Amniotic stem cell (primary cell): ENCODE measurements around the gene HLA-DPB1.
"Not testable (repeated sequence)": the region's sequence is repeated elsewhere in the genome, so short reads cannot be mapped to it uniquely, and the experiment has no call there.

Experiments
- DNase-seq: peaks from one replicate; lab custom pipeline; 2025; lab: John Stamatoyannopoulos, UW

Gene HLA-DPB1

DNA sequence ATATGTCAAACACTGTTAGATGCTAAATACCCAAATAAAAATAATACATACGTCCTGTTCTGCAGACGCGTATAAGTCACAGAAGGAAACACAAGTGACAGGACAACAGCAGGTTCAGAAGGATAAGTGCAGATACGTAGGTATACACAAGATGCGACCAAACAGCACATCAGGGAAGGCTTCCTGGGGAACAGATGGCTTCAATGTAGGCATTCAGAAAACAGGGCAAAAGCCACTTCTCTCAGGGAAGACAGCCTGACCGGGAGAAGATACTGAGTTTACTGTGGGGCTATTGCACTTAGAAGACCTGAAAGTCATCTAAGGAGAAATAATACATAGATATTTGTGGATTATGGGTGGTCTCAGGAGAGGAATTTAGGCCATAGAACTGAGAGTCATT, 4.2 kb upstream of the HLA-DPB1 start:
- DNase-seq: no peak

DNA sequence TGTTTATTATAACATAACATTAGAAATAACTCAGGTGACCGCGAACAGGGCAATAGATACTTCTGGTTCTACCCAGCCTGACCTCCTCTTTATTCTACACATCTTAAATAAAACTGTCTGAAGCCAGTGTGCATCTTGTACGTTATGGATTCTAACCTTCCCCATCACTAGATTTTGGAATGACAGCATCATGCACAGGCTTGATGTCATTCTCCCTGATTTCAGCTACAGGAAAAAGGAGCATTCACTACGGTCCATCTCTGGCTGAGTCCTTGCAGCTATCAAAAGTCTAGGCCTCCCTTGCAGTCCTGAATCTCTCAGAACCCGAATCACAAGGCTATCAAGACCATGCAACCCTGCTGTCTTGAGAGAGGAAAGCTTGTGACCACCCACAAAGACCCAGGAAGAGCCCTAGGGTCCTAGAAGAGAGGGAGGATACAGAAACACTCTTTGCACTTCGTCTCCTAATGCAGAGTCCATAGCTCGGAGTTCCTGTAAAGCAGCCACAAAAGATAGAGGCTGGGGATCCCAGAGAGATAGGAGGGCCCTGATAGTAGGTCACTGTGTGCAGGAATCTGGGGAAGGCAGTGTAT, 3.2 kb upstream of the HLA-DPB1 start:
- DNase-seq: no peak

DNA sequence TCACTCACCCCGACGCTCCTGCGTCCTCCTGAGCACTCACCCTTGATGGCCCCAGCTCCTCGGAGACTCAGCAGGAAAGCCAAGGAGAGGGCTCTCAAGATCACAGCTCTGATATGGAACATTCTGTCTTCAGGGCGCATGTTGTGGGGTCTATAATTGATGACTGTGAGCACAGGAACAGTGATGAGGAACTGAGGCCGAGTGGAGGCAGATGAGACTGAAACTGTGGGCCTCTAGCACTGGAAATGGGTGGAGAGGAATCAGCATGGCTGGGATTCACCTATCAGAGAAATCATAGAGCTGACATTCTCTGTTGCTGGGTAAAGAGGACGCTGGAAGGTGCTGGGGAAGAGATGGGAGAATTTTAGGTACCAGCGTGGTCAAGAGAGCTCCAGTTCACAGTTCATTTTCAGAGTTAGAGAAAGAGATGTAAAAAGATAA, 2.3 kb upstream of the HLA-DPB1 start, which contains the start of gene HLA-DPA1:
HLA-DPA1 (minus strand) TSS at position 219 of the 441 bp plus-strand sequence.
- DNase-seq: no peak

DNA sequence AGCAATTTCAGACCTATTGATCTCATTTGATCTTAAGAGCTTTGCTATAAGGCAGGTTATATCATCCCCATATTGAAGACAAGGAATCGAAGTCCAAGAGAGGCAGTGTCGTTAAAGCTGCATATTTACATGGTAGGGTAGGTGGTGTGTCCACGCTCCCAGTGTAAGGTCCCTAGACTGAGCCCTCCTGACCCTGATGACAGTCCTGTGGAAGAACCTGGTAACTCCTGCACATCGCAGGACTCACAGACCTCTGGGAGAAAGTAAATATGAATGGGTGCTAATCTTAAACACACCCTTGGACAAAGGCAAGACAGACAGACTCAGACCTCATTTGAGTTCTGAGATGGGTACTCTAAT, 602 bp upstream of the HLA-DPB1 start:
- DNase-seq: no peak

DNA sequence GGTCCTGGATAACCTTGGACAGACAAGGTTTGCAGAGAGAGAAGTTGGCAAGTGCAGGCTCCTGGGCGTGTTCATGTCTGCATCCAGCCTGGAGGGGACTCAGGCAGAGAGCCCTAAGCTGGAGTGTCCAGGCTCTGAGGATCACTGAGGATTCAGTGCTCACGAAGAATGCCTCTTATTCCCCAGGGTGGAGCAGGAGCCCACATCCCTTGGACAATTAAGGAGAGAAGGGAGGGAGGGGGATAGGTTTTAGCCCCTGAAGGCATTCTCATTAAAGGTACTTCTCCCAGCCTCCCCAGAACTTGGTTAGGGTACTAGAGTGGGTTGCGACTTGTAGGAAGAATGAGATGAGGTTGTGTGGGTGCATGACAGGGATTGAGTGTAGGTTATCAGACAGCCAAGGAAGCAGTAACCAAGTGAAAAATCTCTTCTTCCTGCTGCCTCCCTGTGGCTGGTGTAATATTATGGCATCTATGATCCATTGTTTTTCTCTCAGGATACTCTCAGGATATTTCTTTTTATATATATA, 680 bp downstream of the HLA-DPB1 start:
- DNase-seq: no peak

DNA sequence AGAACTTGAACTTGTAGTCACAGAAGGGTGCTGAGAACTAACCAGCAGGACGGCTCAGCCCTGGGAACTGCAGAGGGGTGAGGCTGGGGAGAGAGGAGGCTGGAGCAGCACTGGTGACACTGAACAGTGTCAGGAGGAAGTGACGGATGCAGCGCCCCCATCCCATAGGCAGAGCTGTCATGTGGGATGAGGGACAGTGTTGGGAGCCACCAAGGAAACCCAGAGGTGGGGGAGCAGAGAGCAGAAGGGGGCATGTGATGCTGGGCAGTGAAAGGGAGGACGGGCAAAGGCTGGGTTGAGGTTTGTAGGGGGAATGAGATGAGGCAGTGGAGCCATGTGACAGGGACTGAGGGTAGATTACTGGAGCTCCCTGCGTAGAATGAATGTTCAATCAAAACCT, 2.1 kb downstream of the HLA-DPB1 start:
- no peak for DNase-seq

DNA sequence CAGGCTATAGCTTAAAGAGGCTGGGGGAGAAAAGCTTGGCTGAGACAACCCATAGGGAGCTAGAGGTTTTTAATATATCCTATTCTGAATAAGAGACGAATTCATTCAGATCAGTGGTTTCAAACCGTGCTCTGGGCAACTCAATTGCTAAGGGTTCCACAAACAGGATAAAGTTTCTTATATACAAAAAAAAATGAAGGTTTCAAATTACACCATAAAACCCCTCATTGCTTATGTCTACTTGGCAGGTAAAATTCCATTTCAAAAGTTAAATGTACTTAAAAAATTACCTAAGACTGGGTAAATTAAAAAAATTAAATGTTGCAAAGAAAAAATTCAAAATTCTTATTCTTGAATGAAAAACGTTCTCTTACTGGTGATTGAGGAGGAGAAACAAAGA, 2.7 kb downstream of the HLA-DPB1 start:
- DNase-seq: no peak

DNA sequence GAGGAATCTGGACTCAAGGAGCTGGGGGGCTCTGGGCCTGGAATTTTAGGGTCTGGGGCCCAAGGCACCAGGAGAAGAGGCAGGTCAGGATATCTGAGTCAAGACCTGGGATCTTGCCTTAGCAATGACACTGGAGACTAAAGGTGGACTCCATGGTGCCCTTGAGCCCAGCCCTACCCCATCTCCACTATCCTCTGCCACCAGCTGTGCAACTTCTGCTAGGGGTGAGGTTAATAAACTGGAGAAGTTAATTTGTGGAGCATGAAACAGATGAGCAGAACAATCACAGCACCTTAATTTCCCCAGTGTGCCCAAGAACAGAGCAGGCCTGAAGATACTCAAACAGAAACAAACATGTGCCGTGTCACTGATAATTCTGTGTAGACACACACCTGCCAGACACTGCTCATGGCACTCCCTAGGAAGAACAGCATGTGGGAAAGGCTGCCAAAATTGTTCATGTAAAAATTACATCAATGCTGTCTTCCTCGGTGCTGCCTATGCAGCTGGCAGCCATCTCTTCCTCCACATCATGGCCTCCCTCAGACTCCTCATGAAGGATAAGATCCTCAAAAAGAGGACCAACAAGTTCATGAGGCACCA, 3.2 kb downstream of the HLA-DPB1 start:
- DNase-seq: no peak

DNA sequence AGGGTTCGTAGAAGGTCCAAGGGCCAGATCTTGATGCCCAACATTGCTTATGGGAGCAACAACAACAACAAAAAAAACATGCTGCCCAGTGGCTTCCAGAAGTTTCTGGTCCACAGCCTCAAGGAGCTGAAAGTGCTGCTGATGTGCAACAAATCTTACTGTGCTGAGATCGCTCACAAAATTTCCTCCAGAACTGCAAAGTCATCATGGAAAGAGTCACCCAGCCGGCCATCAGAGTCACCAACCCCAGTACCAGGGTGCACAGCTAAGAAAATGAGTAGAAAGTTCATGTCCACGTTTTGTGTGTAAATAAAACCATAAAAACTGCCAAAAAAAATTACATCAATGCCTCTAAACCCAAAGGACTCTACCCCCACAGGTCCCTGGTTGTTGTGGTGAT, 3.8 kb downstream of the HLA-DPB1 start:
- DNase-seq: no peak

DNA sequence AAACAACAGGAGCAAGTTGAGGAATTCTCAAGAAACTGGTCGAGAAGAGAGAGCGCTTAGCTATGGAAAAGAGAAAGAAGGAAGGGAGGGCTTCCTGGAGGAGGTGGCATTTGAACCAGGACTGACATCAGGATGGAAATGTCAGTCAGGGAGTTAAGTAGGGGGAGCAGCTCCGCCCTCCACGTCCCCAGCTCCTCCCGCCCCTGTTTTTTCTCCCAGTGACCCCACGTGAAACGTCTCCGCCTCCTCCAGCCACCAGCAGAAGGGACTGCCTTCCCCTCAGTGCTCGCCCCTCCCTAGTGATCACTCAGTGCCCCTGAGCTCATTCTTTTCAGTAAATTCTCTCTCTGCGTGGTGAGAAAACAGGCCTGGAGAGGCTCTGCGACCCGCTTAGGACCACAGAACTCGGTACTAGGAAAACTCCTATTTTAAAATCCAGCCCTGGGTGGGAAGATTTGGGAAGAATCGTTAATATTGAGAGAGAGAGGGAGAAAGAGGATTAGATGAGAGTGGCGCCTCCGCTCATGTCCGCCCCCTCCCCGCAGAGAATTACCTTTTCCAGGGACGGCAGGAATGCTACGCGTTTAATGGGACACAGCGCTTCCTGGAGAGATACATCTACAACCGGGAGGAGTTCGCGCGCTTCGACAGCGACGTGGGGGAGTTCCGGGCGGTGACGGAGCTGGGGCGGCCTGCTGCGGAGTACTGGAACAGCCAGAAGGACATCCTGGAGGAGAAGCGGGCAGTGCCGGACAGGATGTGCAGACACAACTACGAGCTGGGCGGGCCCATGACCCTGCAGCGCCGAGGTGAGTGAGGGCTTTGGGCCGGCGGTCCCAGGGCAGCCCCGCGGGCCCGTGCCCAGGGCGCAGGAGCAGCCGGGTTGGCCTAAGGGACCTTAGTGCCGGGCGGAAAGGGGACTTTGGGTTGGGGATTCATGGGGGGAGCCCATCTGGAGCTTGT, 4.6 kb downstream of the HLA-DPB1 start:
- no peak for DNase-seq

DNA sequence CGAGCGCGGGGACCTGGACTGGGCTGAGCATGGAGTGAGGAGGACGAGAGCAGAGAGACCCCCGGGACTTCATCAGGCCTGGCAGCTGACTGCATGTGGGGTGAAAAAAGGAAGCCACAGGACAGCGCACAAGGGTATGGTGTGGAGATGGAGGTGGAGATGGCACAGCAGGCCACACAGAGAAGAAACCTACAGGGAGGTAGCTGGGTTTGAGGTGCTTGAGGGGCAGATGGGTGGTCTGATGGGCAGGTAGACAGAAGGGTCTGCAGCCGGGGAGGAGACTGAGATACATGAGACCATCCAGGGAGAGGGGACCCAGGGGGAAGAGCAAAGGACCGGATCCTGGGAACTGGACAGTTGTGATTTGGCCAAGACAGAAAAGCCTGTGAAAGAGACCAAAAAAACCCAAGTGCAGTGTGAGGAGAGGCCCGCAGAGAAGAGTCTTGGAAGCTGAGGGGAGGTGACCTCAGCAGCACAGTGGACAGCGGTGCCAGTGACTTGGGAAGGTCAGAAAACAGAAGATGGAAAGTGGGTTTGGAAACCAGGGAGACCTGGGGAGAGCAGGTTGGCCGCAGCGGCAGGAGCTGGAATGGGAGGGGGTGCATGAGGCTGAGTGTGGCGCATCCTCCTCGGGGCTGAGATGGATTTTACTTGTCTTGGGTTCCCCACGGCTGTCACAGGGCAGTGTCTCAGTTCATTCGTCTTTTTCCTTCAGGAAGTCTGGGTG, 5.5 kb downstream of the HLA-DPB1 start:
- DNase-seq: no peak

DNA sequence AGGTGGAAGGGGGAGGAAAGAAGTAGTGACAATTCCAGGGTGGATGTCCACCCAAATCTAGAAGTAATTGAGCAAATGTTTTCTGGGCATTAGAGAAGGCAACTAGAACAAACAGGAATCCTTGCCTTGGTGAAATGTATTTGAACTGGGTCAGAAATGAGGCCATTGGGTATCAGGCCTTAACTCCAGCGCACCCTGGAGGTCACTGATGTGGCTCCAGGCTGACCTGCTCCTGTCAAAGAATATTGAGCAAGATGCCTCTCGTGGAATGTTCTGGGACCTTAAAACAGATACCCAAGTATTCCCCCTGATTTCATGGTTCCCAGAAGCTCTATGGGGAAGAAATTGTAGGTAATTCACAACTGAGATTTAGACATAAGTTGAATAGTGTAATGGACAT, 6.9 kb downstream of the HLA-DPB1 start:
- DNase-seq: peak; percentile 14

DNA sequence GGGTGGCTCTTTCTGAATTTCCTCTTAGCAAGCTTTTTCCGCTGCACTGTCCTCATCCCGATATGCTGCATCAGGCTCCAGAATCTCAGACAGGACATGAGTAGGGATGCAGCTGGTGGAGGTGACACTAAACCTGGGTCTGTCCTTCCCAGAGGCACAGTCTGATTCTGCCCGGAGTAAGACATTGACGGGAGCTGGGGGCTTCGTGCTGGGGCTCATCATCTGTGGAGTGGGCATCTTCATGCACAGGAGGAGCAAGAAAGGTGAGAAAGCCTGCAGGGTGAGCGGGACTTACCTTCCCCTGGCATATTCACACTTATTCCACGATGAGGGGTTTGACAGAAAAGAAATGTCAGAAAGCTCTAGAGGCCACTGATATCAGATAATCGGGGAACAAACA, 9.8 kb downstream of the HLA-DPB1 start:
- no peak for DNase-seq

DNA sequence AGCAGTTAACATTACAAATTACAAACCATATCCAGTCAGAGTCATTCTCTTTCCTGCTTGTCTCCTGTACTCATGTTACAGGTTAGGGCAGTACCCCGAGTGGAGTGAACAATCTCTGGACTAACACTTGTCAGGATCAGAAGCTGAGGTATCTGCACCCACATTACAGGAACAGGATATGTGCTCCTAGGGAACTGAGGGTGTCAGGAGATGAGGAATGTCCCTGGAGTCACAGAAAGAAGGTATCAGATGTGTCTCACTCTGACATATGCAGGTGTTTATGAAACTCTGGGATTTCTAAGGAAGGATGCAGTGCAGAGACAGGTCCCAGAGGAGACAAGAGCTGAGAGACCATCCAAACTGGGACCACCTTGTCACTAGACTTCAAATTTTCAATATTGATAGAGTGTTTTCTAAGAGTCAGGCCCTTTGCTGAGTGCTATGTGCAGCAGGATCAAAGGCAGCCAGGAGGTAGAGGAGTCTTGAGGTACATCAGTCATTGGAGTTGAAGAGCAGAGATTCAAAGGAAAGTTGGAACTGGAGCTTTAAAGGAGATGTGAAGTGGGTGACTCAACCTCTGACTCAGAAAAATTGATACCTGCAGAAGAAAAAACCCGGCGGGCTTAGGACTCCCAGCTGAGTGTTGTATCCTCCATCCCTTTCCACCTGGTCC, 12.6 kb downstream of the HLA-DPB1 start:
- no peak for DNase-seq

DNA sequence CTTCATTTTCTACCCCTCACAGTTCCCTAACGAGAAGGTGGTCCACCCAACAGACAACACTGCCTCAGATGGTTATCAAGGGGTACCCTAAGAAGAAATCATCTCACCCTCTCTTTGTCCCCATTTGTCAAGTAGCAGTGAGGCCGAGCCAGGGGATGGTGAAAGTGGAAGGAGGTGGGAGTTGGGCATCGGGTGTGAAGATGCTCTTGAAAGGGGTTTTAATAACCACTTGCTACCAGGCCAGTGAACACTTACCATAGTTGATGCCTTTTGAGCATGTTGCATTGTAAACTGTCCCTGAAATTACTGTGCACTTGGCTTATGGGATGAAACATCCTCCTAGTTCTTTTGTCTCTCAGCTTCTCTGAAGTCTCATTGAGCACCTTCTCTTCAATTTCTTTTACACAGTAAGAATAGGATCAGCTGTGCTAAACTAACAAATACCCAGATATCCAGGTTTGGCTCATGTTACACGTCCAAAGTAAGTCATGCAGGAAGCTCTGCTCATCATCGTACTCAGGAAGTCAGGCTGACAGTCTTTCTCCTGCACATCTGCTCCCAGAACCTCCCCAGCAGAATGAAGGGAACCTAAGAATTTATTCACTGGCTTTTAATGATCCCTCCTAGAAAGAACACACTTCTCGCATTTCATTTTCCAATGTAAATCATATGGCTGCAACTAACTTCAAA, 13.3 kb downstream of the HLA-DPB1 start:
- DNase-seq: no peak

DNA sequence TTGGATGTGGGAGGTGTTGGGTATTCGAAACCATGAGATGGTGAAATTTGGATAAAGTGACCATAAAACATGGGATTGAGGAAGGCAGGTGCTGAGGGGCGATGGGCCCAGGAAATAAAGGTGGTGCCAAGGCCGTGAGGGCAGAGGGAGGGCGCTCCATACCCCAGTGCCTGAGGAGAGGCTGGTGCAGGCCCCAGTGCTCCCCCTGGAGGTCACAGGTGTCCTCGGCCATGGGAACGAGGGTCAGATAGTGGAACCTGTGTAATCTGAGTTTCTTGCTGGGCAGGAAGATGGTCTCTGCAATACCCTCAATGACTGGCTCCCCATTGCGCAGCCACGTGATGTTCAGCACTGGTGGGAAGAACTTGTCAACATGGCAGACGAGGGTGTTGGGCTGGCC, 16.2 kb downstream of the HLA-DPB1 start:
- no peak for DNase-seq

DNA sequence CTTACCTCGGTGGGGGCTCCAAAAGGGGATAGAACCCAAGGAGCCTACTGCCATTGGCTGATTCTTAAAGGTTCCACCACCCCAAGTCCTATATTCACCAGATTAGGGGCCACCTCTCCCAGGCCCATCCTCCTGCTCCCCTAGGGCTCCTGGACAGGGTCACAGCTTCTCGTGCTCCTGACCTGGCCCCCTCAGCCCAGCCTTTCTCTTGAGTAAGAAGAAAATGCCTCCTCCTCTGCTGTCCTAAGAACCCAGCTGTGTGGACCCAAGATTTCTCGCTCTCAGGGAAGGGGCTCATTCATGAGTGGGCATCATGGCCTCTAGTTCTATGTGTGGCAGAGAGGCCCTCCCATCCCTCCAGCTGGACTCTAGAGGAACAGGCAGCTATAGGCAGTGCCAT, 16.6 kb downstream of the HLA-DPB1 start:
- DNase-seq: no peak

DNA sequence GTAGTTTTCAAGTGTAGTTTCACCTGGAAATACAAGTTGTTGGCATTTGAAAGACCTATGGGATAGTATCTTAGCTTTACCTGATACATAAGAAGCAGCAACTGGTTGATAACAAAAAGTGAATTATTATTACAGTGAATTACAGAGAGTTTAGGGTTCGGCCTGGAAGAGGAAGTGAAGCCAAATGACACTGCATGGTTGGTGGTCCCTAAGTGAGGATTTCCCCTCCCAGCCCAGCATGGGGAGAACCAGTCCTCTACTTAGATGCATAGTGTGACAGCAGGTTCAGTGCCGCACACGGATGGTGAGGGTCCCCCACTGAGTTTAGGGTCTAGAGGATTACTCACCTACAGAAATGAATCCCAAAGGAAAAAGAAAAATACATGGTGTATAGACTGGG, 18.1 kb downstream of the HLA-DPB1 start:
- no peak for DNase-seq

DNA sequence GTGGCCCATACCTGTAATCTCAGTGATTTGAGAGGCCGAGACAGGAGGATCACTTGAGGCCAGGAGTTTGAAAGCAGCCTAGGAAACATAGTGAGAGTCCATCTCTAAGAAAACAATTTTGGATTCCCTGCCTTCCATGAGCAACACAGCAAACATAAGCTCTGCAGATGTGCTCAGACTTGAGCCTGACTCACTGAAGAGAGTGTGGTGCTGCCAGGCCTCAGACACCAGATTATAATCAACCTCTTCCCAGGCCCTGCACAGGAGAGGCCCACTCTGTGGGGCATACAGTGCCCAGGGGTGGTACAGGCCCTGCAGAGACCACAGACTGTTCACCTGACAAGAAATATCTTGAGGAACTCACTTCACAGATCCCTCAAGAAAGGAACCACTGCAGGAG, 19.9 kb downstream of the HLA-DPB1 start:
- no peak for DNase-seq

DNA sequence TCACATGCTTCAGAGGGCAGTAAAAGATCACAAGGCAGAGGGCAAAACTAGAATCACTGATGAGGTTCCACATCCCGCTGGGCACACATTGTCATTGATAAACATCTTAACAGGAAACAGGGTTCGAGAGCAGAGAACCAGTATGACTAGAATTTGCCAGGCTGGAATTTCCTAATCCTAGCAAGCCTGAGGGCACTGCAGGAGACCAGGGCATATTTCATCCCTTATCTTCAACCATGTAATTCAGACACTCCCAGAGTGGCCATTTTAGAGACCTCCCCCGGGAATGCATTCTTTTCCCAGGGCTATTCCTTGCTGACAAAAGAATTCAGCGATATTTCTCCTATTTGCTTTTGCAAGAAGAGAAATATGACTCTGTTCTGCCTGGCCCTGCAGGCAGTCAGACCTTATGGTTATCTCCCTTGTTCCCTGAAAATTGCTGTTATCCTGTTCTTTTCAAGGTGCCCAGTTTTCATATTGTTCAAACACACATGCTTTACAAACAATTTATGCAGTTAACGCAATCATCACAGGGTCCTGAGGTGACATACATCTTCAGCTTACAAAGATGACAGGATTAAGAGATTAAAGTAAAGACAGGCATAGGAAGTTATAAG, 25.4 kb downstream of the HLA-DPB1 start:
- not testable (repeated sequence) for DNase-seq

DNA sequence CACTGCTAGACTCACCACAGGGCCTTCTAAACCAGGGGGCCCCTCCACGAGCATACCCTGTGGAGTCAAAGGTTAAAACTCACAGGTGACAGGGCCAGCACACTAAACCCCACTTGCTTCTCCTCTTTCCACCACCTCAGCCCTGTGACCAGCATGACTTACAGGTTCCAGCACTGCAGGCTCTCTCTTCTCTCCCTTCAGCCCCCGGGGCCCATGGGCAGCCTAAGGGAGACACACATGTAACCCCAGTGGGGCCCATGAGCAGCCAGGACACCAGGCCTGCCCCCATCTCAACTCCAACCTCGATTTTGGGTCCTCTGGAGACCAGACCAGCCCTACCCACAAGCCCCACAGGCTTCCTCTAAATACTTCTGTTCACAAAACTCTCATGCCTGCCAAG, 28.0 kb downstream of the HLA-DPB1 start:
- DNase-seq: no peak
